GM19035 (cell line): ENCODE measurements around the gene PHLDB3.

Source experiments
- ATAC-seq: cut with Tn5 transposase; IDR thresholded peaks from one replicate; pipeline ENCODE4 v1.9.1; 2021; ENCODE audit not compliant: unreplicated experiment

Gene PHLDB3

DNA sequence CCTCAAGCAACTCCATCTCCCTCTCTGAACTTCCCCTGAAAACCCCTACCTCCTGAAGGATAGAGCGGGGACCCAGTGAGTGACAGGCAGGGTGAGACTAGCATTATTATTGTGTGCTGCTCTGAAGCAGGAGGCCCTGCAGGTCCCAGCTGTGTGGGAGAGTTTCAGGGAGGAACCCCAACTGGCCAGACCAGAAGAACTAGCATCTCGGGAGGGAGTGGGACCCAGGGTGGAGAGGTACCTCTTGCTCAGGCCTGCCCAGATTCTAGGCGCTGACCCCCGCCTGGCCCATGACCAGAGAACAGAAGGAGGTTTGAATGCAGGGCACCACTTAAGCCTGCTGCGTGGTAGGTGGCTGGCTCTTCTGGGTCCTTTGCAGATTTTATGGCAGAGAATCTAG is 33.5 kb downstream of the PHLDB3 start:
- no peak for ATAC-seq

DNA sequence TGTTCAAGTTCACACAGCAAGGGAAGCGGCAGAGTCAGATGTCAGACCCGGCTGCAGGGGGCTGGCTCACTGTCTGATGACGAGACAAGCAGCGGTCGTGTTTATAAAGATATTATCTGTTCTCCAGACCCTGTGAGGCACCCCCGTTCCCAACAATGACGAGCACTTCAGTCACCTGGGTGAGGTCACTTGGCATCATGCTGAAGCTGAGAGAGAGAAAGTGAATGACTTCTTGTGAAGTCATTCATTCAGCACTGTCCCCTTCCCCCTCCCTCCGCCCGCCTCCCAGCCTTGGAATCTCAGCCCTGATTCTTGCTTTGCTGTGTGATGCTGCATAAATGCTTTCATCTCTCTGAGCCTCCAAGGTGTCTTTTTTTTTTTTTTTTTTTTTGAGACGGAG is 34.3 kb downstream of the PHLDB3 start:
- no peak for ATAC-seq

DNA sequence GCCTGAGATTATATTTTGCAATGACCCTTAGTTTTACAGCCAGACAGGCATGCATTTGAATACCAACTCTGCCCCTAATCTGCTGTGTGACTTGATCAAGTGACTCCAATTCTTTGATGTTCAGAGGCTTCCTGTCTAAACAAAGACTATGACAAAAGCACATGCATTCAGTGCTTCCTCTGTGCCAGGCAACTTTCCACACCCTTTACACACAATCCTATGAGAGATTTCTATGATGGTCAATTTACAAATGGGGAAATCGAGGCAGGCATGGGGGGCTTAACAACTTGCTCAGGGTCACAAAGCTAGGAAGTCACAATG is 35.4 kb downstream of the PHLDB3 start:
- ATAC-seq: no peak

DNA sequence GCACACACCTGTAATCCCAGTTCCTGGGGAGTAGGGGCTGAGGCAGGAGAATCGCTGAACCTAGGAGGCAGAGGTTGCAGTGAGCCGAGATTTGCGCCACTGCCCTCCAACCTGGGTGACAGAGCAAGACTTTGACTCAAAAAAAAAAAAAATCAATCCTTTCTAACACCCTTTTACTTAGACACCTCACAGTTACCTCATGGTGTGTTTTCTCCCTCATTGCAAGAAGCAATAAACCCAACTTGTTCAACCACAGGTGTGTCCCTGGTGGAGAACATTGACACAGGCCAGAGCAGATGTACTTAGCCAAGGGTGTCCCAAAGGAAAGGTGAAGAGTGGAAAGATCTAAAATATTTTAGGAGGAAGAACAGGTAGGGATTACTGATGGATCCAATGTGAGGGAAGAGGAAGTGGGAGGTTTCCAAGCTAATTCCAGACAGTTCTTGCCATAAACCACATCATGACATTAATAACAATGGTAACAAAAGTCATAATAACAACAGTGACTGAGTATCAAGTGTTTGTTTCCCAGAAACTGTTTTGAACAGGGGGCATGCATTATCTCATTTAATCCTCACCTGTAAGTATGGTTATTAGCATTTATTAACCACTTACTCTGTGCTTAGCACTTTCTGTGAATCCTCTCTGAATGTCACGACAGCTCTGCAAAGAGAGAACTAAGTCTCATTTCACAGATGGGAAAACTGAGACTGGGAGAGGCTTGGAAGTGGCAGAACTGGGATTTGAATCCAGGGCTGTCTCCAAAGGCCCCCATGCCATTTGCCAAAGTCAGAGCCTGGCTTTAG is 36.0 kb downstream of the PHLDB3 start:
- no peak for ATAC-seq

DNA sequence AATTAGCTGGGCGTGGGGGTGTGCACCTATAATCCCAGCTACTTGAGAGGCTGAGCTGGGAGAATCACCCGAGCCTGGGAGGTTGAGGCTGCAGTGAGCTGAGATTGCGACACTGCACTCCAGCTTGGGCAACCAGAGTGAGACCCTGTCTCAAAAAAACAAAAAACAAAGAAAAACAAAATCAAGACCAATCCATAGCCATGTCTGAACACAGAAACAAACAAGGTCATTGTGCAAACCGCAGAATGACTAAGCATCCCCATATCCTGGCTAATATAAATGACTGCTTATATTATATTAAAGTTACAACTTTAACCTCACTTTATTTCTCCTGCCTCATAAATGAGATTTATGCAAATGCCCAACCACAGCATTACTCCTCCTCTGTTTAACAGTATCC is 36.8 kb downstream of the PHLDB3 start:
- no peak for ATAC-seq

DNA sequence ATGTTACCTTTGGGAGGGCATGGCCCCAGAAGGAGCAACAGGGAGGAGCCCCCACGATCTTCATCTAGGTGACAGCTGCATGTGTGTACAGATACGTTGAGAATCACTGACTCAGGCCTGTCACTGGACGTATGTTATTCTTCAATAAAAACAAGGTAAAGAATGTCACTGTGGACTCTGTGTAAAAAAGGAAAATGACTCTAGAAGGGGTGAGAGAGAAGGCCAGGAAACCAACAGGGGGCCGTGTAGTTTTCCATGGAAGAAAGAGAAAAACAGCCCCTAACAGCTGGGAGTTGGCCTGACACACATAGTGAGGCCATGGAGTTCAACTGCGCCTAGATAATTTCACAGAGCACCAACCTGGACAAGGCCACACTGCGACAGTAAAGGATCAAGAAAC is 37.3 kb downstream of the PHLDB3 start:
- ATAC-seq: no peak

DNA sequence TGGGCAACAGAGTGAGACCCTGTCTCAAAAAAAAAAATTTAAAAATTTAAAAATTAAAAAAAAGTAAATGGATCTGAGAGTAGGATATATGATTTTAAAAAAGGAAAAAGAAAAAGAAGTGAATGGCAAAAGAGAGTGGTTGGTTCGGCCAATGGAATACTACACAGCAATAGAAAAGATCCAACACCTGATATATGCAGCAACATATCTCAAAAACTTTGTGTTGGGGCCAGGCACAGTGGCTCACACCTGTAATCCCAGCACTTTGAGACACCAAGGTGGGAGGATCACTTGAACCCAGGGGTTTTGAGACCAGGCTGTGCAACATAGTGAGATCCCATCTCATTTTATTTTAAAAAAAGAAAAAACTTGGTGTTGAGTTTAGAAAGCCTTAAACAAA is 37.8 kb downstream of the PHLDB3 start:
- ATAC-seq: no peak

DNA sequence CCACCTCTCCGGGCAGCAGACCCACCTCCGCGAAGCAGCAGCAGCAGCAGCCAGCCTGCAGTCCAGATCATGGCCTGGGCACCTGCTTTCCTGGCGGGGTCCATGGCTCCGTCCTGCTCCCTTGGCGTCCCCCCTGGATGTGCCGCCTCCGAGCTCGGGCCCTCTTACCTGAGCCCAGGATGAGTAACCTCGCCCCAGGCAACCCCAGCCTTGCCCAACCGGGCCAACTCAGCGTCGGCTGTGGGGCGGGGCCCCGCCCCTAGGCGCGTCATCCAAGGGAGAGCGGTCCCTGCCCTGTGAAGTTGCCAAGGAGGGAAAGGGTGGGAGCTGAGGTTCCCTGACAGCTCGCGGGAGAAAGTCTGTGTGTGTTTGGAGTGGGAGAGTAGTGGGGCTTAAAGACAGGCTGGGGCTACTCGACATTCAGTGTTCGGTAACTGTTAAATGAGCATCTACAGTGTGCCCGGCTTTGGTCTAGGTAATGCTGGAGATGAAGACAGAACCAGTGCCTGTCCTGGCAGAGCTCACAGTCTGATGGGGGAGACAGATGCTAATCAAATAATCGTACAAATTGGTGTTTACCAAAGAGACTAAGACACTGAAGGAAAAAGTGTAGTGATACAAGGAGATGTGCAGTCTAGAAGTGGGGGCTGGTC is 39.0 kb downstream of the PHLDB3 start, which contains the start of gene LYPD3:
Gene LYPD3, minus strand, starts transcription at position 141 of the 653 bp plus-strand sequence. Its CDS starts 37 bp downstream, at position 104.
- ATAC-seq: no peak

DNA sequence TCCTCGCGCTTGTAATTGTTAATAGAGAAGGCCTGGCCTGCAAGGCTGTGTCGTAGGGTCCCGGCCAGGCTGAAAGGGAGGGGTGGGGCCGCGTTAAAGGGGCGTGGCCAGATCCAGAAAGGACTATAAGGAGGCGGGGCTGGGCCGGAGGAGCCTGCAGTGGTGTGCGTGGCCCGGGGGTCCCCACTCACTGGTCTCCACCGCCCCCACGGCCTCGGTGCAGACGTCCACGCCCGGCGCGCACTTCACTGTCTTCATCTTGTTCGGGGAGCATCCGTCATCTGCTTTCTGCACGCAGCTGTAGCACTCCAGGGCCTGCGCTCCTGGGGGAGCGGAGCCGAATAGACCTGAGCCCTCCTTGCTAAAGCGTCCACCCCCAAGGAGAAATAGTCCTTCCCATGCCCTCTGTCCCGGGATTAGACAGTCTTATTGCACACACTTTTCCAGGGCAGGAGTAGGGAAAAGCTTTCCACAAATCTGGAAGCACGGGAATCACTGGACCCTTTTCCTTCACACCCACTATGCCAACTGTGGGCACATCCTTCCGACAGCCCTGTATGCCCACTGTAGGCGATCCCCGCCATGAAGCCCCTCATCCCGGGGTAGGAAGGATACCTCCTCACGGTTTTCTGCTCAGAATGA is 40.3 kb downstream of the PHLDB3 start:
- ATAC-seq: peak; percentile 38

DNA sequence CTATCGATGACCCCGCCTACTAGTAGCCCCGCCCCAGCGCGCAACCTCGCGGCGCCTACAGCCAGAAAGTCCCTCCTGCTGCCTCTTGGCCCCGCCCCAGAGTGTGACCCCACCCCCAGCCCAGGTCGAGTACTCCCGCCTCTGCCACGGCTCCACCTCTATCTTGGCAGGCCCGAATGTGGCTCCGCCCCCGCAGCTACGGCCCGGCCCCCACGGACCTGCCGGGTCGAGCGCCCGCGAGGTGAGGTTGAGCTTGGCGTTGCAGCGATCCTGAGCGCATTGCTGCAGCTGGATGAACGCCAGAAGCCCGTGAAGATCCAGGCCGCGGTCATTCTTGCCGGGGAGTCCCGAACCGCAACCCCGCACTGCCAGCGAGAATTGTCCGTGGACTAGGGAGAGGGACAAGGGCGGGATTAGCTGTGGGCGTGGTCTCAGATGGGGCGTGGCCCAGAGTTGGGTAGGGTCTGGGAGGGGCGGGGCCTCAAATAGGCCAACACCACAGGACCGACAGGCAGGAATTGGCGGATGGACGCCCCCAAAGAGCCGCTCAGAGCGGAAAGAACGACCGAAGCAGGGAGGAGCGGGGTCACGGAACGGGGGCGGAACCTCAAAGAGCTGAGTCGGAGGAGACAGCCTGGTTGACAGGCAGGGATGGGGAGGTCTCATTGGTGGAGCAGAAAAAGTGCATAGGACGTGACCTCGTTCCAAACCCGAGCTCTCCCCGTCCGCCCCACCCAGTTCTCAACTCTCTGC is 41.0 kb downstream of the PHLDB3 start:
- peak; percentile 87 for ATAC-seq

DNA sequence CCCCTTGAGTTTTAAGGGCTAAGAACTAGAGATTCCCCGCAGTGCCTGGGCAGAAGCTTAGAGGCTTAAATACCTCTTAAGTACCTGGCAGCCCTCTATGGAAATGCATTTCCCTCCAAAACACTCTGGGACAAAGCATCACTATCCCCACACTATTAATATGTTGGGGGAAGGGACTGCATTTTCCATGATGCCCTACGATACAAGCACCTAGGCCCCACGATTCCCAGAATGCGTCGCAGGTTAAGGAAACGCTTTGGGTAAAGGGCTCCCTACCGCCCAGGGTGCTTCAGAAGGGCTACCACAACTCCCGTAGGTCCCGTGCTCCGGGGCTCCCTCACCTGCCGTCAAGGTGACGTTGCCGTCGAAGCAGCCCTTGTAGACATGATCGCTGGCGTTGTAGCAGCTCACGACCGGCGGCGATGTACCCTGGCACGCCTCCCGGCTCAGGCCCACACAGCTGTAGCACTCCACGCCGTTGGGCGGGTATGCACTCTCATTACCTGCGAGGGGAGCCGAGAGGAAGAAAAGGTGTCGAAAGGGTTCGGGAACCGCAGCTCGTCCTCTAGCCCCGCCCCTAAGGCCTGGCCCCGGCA is 41.7 kb downstream of the PHLDB3 start:
- ATAC-seq: no peak

DNA sequence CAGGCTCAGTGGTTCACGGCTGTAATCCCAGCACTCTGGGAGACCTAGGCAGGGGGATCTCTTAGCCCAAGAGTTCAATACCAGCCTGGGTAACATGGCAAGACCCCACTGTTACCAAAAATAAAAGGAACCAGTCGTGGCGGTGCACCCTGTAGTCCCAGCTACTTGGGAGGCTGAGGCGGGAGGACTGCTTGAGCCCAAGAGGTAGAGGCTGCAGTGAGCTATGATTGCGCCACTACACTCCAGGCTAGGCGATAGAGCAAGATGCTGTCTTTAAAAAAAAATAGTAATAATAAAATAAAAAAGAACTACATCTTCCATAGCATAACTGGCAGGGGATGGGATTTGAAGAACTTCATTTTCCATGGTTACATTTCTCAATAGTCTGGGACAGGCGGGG is 42.2 kb downstream of the PHLDB3 start:
- no peak for ATAC-seq

DNA sequence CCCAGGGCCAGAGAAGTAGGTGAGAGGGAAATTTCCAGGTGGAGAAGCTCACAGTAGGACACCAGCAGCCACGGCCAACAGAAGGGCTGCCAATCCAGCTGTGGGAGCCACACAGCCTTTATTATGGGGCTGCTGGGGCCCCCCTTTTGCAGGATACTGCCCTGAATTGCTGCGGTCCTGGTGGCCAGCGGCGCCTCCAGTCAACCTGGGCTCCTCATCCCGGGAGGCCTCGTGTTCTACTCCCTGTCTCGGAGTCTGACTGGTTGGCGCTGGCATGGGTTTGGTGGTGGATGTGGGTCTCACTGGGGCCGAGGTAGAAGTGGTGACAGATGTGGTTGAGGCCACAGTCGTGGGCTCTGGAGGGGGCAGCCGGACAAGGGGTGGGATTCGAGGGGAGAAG is 43.2 kb downstream of the PHLDB3 start:
- no peak for ATAC-seq

DNA sequence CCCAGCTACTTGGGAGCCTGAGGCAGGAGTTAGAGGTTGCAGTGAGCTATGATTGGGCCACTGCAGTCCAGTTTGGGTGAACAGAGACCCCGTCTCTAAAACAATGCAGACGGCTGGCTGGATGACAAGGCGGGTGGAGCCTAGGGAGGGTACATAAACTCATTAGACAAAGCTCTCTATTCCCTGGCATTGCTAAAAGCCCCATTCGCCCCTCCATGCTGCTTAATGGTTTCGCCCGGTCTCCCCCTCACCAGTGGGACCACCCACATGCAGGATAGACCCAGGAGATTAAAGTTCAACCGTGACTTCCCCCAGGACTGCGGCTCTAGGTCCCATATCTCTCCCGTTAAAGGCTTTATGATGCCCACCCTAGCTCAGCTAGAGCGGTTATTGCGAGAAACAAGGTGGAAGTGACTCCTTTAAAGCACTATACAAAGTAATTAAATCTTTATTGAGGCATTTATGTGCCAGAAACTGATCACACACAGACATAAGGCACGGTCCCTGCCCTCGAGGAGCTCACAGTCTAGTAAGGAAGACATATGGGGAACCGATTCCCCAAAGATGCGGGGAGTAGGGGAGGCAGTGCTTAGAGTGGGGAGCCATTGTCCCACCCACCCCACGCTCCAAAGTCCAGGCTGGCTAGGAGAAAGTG is 44.1 kb downstream of the PHLDB3 start:
- no peak for ATAC-seq

DNA sequence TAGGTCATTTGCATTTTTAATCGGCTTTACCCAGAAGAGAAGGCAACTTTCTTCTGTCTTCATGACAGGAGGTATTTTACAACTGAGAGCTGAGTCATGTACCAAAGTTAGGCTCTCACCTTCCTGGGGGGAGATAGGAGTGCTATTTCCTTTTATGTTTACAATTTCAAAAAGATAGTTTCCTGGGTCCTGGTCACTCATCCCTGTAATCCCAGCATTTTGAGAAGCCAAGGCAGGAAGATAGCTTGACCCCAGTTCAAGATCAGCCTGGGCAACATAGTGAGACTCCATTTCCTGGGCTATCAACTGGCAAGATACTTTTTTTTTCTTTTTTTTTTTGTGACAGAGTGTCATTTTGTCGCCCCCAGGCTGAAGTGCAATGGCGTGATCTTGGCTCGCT is 46.7 kb downstream of the PHLDB3 start:
- no peak for ATAC-seq

DNA sequence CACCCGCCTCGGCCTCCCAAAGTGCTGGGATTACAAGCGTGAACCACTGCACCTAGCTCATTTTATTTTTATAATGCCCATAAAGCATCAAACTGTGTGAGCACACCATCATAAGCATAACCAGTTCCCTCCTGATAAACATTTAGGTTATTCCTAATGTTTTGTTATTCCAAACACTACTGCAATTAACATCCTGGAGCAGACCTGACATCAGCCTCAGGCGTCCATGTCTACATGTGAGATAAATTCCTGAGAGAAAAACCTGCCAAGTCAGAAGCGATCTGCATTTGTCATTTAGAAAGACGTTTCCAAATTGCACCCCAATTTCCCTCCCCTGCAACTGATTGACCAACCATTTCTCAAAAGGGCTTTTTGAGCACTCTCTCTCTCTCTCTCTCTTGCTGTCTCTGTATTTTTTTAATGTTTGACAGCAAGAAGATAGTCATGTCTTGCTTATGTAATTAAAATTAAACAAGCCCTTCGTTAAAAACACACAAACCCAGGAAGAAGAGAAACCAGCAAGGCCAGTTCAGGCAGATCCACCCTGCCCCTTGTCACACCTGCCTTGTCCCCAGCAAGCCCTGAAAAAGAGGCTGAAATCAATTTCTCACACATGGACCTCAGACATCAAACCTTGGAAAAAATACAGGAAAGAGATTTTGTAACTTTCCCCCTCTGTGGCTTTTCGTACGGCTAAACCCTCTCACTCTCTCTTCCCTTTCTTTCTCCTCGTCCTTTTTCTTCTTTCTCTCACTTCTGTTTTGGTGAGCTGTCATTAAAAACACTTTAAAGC is 49.0 kb downstream of the PHLDB3 start:
- no peak for ATAC-seq

DNA sequence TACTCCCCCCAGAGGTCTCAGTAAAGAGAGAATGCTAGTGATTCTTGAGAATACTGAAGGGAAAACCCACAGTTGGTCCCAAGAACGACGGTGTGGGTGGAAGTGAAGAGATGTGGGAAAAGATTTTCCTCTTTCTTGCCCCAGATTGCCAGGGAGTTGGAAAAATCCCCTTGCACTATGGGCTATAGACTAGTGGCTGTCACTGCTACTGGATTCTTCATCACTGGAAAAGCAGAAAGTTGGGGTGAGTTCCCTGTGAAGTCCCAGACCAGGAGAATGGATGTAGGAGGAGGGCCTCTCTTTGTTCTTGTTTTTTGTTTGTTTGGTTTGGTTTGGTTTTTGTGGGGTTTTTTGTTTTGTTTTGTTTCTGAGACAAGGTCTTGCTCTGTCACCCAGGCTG is 50.5 kb downstream of the PHLDB3 start:
- ATAC-seq: no peak

DNA sequence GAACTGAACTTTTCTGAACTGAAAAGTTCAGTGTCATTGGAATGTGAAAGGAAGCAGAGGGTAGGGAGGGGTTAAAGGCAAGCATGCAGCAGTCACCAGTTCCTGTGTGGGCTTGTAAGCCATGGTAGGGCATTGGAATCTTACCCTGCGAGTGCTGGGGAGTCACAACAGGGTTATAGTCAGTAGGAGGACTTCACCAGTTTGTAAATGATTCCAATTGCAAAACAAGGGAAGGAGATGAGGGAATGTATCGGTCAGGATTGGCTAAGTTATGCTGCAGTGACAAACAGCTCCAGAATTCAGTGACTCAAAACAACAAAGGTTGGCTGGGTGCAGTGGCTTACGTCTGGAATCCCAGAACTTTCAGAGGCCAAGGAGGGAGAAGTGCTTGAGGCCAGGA is 52.0 kb downstream of the PHLDB3 start:
- no peak for ATAC-seq

DNA sequence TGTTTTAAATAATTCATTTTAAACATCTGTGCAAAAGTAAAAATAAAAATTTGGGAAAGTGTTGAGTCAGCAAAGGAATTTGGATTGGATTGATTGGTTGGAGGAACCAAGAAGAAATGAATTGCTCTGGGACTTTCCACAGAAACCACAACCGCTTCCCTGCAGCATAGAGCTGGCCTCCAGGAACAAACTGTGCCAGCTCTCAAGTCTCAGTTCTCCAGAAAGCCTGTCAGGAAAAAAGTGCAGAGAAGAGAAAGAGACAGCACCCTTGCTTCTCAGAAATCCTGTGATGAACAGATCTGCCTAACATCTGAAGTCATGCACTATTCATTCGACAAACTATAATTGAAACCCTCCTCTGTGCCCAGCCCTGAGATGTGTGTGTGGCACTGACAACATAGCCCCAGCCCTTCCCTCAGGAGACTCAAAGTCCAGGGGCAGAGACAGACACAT is 54.0 kb downstream of the PHLDB3 start:
- no peak for ATAC-seq

DNA sequence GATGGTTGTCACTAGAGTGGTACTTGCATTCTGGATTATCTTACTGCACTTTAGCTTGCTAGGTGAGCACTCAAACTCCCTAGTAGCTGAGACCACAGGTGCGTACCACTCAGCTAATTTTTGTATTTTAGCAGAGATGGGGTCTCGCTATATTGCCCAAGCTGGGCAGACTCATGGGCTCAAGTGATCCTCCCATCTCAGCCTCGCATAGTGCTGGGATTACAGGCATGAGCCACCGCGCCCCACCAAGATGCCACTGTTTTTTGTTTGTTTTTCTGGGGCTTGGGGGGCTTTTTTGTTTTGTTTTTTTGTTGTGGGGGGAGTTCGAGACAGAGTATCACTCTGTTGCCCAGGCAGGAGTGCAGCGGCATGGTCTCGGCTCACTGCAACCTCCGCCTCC is 56.9 kb downstream of the PHLDB3 start:
- ATAC-seq: no peak
